ENCODE measurements around the gene TEX26.

TEX26 gene

DNA sequence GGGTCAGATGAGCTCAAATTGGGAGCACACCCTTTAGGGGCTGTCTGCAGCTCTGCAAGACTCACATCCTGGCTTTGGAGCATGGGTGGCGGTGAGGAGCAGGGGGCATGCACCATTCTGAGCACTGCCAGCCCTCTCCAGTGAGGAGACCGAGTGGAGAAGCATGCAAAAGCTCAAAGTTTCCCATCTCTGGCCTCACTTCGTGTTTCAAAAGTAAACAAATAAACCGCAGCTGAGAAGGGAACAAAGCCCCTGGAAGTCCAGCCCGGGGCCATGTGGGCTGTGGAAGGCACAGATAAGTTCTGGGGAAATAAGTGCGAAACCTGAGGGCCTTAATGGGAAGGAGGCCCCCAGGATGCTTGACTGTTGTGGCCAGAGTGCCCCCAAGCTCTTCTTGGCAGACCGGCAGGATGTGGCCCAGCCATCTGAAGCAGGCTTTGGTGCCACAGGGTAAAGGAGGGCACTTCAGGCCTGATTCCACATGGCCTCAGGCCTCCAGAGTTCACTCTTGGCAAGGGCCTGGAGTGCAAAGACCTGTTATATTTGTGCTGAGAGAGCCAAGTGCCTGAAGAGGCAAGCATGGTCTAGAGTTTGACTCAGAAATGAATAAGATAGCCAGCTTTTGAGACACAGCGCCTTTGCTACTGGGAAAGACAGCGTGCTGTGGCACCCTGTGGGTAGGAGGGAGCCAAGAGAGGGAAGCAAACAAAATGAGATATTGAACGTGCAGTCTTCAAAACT is 25.2 kb upstream of the TEX26 start:
- peaks cover 24% of the 10 kb centered on the region for H3K27me3 ChIP-seq (ENCODE audit: insufficient read depth, insufficient read length)
- no peaks in the 10 kb centered on the region for H3K36me3 ChIP-seq (ENCODE audit: insufficient read depth, insufficient read length, low read length)
- no peak overlapping the region for H3K4me3 ChIP-seq (ENCODE audit: insufficient read length, low read depth)
- no peak for DNase-seq (ENCODE audit: low read depth, low spot score)
- H3K4me1 ChIP-seq (ENCODE audit: insufficient read depth, insufficient read length) = no peaks in the 10 kb centered on the region
- H3K9me3 ChIP-seq (ENCODE audit: insufficient read depth, low read length) = no peaks in the 10 kb centered on the region
- peak overlapping the region; percentile 32 for H3K9ac ChIP-seq (ENCODE audit: insufficient read length, low read depth)
- TF ChIP-seq YY1 (IDR thresholded peaks at IDR 0.05; ENCODE audit: insufficient read depth, insufficient read length) (no peak), SUZ12 (IDR thresholded peaks at IDR 0.05; ENCODE audit: extremely low read depth, insufficient read depth, insufficient read length) (no peak)

DNA sequence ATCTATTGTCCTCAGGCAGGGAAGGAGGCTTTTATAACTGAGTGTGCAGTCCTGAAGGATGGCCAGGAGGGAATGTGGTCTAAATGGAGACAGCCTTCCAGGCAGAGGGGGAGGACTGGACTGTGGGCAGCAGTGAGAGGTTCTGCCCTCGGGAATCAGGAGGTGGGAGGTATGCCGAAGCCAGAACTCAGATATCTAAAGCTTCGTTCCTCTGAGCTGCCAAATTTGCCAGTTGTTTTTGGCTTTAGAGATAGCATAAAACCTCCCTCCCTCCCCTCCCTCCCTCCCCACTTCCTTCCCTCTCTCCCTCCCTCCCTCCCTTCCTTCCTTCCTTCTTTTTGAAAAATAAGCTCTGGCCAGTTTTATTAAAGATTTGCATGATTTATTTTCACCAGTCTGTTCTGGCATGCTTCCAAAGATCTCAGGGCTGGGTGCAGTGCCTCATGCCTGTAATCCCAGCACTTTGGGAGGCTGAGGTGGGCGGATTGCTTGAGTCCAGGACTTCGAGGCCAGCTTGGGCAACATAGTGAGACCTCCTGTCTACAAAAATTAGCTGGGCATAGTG is 24.0 kb upstream of the TEX26 start:
- peaks cover 24% of the 10 kb centered on the region for H3K27me3 ChIP-seq (ENCODE audit: insufficient read depth, insufficient read length)
- H3K9ac ChIP-seq (ENCODE audit: insufficient read length, low read depth) = no peak overlapping the region
- no peaks in the 10 kb centered on the region for H3K4me1 ChIP-seq (ENCODE audit: insufficient read depth, insufficient read length)
- H3K4me3 ChIP-seq (ENCODE audit: insufficient read length, low read depth) = no peak overlapping the region
- no peaks in the 10 kb centered on the region for H3K36me3 ChIP-seq (ENCODE audit: insufficient read depth, insufficient read length, low read length)
- no peaks in the 10 kb centered on the region for H3K9me3 ChIP-seq (ENCODE audit: insufficient read depth, low read length)
- no peak for TF ChIP-seq SUZ12 (IDR thresholded peaks at IDR 0.05; ENCODE audit: extremely low read depth, insufficient read depth, insufficient read length)
- no peak for TF ChIP-seq ZNF274 (IDR thresholded peaks at IDR 0.05; ENCODE audit: low read depth, low read length)
- no peak for TF ChIP-seq YY1 (IDR thresholded peaks at IDR 0.05; ENCODE audit: insufficient read depth, insufficient read length)
- no peak for DNase-seq (ENCODE audit: low read depth, low spot score)

DNA sequence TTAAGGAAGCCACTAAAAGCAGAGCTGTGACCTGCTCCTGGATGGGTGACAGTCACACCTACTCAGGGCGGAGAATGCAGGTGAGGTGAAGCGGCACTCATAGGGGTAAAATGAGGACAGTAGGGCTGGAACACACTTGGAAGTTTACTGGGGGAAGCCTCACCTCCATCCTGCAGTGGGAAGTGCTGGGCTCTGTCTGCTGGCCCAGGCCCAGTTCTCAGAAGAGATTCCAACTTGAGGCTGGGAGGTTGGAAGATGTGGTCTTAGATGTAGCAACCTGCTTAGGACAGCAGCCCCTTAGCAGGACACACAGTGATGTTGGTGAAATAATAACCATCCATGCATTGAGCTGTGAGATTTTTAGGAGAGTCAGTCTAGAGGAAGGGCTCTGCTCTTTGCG is 21.8 kb upstream of the TEX26 start:
- no peaks in the 10 kb centered on the region for H3K36me3 ChIP-seq (ENCODE audit: insufficient read depth, insufficient read length, low read length)
- TF ChIP-seq YY1 (IDR thresholded peaks at IDR 0.05; ENCODE audit: insufficient read depth, insufficient read length) (no peak), ZNF274 (IDR thresholded peaks at IDR 0.05; ENCODE audit: low read depth, low read length) (no peak), SUZ12 (IDR thresholded peaks at IDR 0.05; ENCODE audit: extremely low read depth, insufficient read depth, insufficient read length) (no peak)
- H3K9me3 ChIP-seq (ENCODE audit: insufficient read depth, low read length) = no peaks in the 10 kb centered on the region
- no peak overlapping the region for H3K9ac ChIP-seq (ENCODE audit: insufficient read length, low read depth)
- H3K4me1 ChIP-seq (ENCODE audit: insufficient read depth, insufficient read length) = no peaks in the 10 kb centered on the region
- H3K27me3 ChIP-seq (ENCODE audit: insufficient read depth, insufficient read length) = peaks cover 12% of the 10 kb centered on the region
- no peak overlapping the region for H3K4me3 ChIP-seq (ENCODE audit: insufficient read length, low read depth)
- no peak for DNase-seq (ENCODE audit: low read depth, low spot score)

DNA sequence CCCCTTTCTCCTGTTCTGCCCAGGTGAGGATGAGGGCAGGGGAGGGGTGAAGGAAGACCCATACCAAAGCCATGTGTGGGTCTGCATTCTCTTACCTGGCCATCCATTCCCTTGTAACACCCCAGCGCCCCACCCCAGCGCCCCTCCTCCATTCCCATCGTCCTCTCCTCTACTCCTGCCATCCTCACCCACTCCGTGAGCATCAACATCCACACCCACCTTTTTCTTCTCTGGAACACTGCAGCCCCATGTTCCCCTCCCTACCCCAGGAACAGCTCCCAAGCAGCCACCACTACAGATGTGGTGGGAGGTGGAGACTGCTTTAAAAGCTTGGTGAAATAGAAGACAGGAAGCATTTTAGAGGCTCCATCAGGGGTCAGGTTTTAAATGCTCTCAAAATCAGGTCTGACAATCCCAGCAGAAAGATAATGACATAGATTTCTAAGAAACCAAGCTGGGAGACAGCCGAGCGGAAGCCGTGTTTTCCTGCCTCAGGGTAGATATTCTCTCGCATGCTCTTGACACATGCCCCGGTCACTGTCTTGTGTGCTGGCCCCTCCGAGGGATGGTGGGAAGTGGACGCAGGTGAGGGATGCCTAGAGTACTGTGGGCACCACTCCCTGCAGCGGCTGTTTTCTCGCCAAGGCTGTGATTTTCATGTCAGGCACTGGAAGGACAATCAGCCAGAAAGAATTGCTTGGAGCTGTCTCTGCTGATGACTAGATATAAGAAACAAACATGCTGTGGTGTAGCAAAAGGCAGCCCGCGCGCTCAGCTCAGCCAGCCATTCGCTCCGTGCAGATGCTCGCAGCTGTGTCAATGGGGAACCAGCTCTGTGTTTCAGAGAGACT is 16.5 kb upstream of the TEX26 start:
- H3K36me3 ChIP-seq (ENCODE audit: insufficient read depth, insufficient read length, low read length) = no peaks in the 10 kb centered on the region
- no peak for TF ChIP-seq ZNF274 (IDR thresholded peaks at IDR 0.05; ENCODE audit: low read depth, low read length)
- H3K27me3 ChIP-seq (ENCODE audit: insufficient read depth, insufficient read length) = no peaks in the 10 kb centered on the region

DNA sequence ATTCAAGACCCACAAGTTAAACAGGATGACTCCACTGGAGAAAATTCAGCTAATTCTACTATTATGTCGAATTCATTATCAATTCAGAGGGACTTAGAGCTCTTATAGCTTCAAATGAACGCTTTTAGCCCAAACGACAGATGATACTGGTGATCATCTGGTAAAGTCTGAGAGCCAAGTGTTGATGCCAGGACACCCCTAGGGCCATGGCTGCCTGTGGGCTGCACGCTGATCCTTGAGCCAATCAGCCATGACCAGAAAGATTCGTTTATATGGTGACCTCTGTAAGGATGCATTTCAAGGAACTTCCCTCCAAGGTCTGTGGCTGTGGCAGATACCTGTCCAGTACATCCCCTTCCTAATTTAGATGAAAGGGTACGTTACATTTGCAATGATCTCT is 15.5 kb upstream of the TEX26 start:
- no peaks in the 10 kb centered on the region for H3K36me3 ChIP-seq (ENCODE audit: insufficient read depth, insufficient read length, low read length)
- no peak overlapping the region for H3K9ac ChIP-seq (ENCODE audit: insufficient read length, low read depth)
- TF ChIP-seq YY1 (IDR thresholded peaks at IDR 0.05; ENCODE audit: insufficient read depth, insufficient read length) (no peak), ZNF274 (IDR thresholded peaks at IDR 0.05; ENCODE audit: low read depth, low read length) (no peak), SUZ12 (IDR thresholded peaks at IDR 0.05; ENCODE audit: extremely low read depth, insufficient read depth, insufficient read length) (no peak)
- H3K4me3 ChIP-seq (ENCODE audit: insufficient read length, low read depth) = no peak overlapping the region
- no peak for DNase-seq (ENCODE audit: low read depth, low spot score)
- no peaks in the 10 kb centered on the region for H3K27me3 ChIP-seq (ENCODE audit: insufficient read depth, insufficient read length)
- H3K4me1 ChIP-seq (ENCODE audit: insufficient read depth, insufficient read length) = no peaks in the 10 kb centered on the region
- H3K9me3 ChIP-seq (ENCODE audit: insufficient read depth, low read length) = no peaks in the 10 kb centered on the region

More for the DNA sequence above, 16.5 kb upstream of the TEX26 start:
- no peaks in the 10 kb centered on the region for H3K4me1 ChIP-seq (ENCODE audit: insufficient read depth, insufficient read length)
- no peak overlapping the region for H3K4me3 ChIP-seq (ENCODE audit: insufficient read length, low read depth)
- no peaks in the 10 kb centered on the region for H3K9me3 ChIP-seq (ENCODE audit: insufficient read depth, low read length)
- DNase-seq (ENCODE audit: low read depth, low spot score) = no peak
- H3K9ac ChIP-seq (ENCODE audit: insufficient read length, low read depth) = no peak overlapping the region

DNA sequence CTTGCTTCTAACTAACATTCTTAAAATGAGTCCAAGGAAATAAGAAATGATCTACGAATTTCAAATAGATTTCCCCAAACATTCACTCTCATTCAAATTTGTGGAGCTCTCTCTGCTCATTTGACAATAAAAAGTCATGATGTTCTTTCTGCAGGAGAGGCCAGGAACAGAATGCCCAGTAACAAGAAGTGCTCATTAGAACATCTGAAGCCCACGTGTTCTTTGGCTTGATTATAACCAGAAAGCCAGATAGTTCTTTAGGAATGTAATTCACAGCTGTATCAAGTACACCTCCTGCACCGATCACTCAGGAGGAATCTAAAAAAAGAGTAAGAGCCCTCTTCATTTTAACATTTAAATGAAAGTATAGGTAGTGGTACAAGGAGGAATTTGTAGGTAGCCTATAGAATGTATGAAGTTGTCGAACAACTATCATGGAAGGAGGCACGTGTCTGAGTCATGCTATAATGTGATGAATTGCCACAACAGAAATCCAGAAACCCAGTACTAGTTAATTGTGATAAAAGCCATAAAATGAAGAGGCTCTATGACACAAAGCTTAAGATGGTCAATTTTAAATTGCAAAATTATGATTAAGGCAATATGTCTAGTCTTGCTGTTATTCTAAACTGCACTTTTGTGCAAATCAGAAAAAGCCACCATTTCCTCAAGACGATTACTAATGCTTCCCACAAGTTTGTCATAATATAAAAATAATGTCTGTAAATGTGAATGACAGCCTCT is 13.6 kb upstream of the TEX26 start:
- H3K4me1 ChIP-seq (ENCODE audit: insufficient read depth, insufficient read length) = no peaks in the 10 kb centered on the region
- no peaks in the 10 kb centered on the region for H3K27me3 ChIP-seq (ENCODE audit: insufficient read depth, insufficient read length)
- no peak for TF ChIP-seq SUZ12 (IDR thresholded peaks at IDR 0.05; ENCODE audit: extremely low read depth, insufficient read depth, insufficient read length)
- DNase-seq (ENCODE audit: low read depth, low spot score) = no peak
- H3K36me3 ChIP-seq (ENCODE audit: insufficient read depth, insufficient read length, low read length) = no peaks in the 10 kb centered on the region
- no peaks in the 10 kb centered on the region for H3K9me3 ChIP-seq (ENCODE audit: insufficient read depth, low read length)
- H3K4me3 ChIP-seq (ENCODE audit: insufficient read length, low read depth) = no peak overlapping the region
- no peak overlapping the region for H3K9ac ChIP-seq (ENCODE audit: insufficient read length, low read depth)

Measured in NT2/D1 (cell line).